RKO (cell line): ENCODE data around the gene SIGLEC11.
"Not testable (repeated sequence)": the region's sequence is repeated elsewhere in the genome, so short reads cannot be mapped to it uniquely, and the experiment has no call there.

Experiments
- DNase-seq: peaks from one replicate; pipeline ENCODE4 v3.0.0-alpha.2; 2016; ENCODE audit warnings: low spot score

Gene SIGLEC11

DNA sequence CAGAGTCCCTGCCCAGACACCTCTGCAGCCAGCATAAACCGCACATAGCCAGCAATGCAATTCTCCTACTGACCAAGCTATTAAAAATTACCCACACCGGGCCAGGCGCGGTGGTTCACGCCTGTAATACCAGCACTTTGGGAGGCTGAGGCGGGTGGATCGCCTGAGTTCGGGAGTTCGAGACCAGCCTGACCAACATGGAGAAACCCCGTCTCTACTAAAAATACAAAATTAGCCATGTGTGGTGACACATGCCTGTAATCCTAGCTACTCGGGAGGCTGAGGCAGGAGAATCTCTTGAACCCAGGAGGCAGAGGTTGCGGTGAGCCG lies 36.1 kb downstream of the SIGLEC11 start:
- not testable (repeated sequence) for DNase-seq

DNA sequence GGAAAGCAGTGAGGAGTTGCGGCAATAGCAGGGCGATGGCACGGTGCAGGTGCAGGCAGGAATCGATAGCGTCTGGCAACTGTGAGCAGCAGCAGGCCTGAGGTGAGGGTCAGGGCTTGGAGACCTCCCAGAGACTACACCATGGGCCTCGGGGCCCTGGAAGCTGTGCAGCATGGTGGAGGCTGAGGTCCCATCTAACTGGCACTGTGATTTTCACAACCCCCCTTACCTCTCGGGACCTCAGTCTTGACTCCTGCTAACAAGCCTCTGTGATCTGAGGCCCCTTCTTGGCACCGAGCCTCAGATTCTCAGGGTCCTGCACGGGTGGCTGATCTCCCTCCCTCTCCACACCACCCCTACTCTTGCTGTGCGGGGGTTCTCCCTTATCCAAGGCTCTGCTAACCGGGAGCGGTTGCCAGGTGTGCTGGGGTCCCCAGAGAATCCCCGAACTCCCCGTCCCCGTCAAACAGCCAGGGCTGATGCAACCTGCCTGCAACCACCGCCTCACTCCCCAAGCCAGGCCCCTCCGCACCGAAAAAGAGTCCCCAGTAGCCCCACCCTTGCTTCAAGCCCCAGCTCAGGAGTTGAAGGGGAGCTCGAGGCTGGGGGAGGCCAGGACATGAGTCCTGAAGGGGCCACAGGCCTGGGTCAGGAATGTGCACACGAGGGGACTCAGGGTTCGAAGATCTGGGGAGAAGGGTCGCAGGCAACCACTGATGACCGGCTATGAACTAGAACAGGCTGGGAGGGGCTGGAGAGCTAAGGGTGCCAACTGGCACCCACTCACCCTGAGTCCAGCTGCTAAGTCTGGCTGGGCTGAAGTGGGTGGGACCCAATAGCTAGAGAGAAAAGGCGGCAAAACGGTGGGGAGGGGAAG lies 36.7 kb downstream of the SIGLEC11 start:
- no peak for DNase-seq

- DNase-seq = no peak
These were observed 37.6 kb downstream of the SIGLEC11 start for GRCh38 chr19:49923055-49924003.

DNA sequence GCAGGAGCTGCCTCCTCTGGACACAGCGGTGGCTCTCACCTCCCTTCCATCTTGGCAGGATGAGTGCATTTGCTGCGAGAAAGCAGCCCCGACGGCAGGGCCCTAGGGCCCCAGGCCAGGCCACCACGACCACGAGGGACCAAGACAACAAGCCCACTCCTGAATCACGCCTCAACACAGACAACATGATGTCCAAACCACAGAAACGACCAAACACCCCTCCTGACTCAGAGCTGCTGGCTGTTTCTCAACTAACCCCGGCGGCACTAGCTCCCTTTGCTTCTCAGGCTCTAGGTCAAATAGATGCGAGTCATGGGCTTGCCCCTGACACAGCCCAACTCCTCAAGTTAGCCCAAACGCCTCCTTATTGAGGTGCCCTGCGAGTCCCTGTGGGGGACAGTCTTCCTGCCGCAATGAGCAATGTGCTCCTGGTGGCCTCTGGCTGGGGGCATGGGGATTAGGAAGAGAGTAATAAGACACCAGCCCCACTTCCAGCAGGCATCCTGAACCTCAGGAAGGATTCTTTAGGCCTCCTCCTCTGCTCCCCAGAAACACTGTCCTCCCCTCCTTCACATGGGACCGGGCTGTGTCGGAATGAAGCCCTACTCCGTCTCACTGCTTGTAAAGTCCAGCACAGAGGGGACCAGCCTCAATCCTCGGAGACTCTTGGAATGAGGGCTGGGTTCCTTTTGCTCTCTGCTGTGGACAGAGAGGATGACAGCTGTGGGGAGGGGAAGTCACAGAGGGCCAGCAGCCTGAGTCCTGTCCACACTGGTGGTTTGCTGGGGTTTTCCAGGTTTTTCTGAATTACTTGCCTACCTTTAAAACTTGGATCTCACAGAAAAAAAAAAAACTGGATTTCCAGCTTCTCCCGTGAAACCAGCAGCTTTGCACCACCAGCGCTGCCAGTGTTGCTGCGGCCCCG lies 38.8 kb downstream of the SIGLEC11 start:
- DNase-seq = peak; percentile 50

DNA sequence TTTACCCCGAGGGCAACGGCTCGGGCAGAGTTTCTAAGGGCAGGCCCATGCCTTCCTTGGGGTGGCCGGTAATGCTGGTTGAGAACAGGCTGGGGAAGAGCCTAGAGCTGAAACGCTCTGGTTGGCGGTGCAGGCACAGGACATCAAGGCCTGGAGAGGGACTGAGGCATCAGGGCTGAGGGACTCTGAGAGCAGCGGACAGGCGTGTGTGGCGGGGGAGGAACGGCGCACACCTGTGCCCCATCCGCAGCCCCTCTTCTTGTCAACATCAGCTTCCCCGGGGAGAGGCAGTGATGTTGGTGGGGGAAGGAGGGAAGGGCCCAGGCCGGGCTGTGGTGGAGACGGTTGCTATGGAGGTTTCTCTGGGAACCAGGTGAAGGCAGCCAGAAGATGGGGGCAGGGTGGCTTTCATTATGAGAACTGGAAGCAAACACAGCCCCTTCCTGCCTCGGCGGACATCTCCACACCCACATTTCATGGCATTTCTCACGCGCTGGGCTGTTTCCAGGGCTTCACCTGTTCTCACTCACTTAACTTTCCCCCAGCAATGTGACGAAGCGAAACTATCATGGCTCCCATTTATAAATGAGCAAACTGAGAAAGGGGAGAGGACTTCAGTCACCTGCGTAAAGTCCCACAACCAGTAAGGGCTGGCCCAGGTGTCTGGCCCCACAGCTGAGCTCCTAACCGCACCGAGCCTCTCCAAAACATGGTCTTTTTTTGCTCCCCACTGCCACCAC lies 40.2 kb downstream of the SIGLEC11 start:
- no peak for DNase-seq

DNA sequence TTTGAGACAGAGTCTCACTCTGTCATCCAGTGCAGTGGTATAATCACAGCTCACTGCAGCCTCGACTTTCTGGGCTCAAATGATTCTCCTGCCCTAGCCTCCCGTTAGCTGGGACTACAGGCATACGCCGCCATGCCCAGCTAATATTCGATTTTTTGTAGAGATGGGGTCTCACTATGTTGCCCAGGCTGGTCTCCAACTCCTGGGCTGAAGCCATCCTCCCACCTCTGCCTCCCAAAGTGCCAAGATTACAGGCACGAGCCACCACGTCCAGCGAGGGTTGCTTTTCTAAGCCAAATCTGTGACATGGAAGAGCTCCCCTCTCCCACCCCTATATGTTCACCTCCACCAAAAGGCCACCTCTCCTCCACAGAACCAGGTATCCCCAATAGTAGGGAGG lies 42.9 kb downstream of the SIGLEC11 start:
- no peak for DNase-seq

DNA sequence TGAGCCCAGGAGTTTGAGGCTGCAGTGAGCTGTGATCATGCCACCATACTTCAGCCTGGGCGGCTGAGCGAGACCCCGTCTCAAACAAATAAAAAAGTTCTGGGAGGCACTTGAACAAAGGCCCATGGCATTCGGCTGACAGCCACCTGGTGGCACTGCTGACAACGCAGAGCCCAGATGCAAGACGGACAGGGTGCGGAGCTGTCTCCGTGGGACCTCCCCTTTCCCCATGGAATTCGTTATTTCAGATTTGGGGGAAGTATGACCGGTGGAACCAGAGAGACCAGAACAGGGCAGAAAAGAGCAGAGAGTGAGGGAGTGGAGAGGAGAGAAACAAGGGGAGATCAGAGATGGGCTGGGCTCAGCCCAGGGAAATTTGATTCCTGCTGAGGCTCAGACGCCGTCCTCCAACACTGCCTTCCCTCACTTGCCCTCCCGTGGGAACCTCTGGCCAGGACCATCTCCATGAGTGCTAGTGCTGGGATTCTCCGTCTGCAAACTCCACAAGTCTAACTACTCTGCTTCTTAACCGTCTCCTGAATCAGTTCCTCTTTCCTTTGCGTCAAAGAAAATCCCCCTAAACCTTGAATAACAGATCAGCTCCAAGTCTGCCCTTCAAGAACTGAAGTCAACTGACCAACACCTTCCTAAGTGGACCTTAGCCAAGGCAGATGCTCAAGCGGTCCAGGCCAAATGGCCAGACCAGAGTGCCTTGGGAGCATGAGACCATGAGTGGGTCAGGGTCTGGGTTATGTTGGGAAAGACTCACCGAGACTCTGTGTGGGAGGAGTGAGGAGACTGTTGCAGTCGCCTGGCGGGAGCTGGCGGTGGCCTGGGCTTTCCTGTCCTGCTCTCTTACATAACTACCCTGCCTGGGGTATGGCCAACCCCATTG lies 43.9 kb downstream of the SIGLEC11 start:
- no peak for DNase-seq

GRCh38 chr19:49915271-49915670 lies 45.7 kb downstream of the SIGLEC11 start:
- no peak for DNase-seq

GRCh38 chr19:49913720-49914119 lies 47.3 kb downstream of the SIGLEC11 start:
- DNase-seq = no peak

GRCh38 chr19:49912965-49913685 lies 47.8 kb downstream of the SIGLEC11 start:
- DNase-seq = no peak

DNA sequence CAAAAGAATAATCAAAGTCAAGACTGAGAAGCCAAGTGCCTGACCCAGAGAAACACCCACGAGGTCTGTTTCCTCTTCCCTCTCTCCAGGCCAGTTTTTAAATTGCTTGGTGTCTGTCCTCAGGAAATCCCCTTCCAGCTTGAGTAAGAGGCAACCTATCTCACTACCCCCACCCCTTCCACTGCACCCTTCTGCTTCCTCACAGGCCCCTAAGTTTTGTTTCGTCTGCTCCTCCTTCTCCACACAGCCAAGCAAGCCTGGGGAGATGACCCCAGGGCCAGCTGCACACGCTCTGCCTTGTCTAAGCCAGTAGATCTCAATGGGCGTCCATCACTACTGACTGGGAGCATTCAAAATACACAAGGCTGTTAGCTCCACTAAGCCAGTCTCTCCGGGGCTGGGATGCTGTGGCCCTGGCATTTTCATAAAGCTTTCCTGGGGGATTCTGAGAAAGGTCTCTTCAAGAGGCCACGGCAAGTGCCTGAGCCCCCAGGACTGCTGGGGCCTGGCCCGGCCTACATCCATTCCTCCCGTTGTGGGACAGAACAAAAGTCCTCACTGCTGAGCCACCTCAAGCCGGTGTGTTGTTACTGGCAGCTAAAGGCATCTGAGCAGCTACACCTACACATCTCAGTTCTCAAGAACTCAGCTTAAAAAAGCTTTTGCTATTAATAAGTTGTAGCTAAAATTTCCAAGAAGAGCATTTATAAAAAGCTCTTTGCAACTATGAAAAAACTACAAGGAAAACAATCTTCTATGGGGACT lies 49.4 kb downstream of the SIGLEC11 start:
- DNase-seq = no peak

GRCh38 chr19:49910179-49910578 lies 50.8 kb downstream of the SIGLEC11 start:
- DNase-seq = no peak

- no peak for DNase-seq
These were observed 52.2 kb downstream of the SIGLEC11 start for GRCh38 chr19:49908480-49909420.

- DNase-seq = no peak
These were observed 53.1 kb downstream of the SIGLEC11 start for GRCh38 chr19:49907745-49908446.

DNA sequence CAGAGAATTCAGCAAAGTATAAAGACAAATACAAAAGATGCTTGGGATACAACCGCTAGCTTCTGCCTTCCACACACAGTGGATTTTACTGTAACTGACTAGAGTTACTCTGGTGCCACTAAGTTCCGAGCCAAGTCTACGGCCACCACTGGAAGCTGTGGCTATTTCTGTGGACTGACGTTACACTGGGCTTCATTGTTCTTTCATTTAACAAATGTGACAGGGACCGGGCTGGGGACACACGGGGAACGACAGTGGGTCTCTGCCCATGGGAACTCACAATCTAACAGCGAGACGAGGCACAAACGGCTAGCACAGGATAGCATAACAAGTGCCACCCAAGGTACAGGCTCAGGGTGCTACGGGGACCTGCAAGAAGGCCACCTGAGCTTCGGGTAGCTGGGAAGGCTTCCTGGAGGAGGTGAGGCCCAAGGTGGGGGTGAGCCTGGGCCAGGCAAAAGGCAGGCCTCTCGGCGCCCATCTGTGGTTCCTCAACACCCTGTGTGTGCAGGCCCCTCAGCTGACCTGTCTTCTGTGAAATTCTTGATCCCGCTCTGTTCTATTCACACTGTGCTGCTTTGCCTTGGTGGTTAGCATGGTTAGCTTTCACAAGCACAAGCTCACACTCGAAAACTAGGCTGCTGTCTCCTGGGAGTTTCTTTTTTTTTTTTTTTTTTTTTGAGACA lies 54.0 kb downstream of the SIGLEC11 start:
- no peak for DNase-seq

DNA sequence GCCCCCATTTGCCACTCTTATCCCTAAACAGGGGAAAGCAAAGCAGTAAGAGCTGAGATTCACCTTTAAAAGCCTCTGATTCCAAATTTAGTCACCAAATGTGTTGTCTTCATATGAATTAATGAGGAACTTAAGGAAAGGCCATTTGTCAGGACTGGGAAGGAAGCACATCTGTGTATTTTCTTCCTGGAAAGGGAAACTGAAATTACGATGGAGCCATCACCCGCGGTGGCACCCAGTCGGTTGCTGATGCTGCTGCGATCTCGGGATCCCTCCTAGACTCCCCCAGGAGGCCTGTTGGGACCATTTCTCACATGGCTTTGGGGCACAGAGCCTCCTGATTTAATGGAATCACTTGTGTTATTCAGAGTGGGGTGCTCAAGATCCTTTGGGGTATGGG lies 56.8 kb downstream of the SIGLEC11 start:
- DNase-seq = no peak
